NCI-H446 (cell line): ENCODE data around the gene CNIH2.

Experiments used
- DNase-seq, 2 experiments: peaks; one replicate each; lab custom pipeline; 2025; lab: John Stamatoyannopoulos, UW

The CNIH2 gene

DNA sequence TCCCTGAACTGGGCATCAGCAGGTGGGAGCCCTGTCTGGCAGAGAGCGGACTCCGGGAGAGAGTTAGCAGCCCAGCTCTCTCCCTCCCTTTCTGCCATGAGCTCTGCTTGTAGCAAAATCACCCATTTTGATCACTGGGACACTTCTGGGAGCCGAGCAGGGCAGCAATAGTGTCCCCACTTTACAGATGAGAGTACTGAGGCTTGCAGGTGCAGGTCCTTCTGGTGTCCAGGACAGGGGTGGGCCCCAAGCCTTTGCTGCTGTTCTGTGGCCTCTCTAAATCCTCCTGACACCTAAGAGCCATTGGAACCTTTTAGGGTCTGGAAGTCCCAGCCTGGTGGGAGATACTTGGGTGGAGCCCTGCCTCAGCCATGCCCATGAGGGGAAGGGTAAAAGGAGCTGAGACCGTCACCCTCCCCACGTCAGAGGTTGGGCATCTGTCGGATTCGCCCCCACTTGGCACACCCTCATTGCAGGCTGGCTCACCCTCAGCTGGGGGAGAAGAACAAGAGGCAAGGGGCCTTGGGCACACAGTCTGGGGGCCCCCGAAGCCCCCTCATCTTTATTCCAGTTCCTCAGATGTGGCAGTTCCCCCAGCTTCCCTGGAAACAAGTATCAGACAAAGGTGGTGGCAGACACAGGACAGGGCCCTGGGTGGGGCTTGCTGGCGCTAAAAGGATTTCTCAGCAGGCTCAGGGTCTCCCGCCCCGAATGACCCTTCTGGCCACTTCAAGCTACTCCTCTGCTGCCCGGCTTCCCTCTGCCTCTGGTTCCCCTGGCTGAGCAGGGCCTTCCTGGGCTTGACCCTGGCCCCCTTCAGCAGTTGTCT, 53.8 kb downstream of the CNIH2 start:
- no peak for DNase-seq

DNA sequence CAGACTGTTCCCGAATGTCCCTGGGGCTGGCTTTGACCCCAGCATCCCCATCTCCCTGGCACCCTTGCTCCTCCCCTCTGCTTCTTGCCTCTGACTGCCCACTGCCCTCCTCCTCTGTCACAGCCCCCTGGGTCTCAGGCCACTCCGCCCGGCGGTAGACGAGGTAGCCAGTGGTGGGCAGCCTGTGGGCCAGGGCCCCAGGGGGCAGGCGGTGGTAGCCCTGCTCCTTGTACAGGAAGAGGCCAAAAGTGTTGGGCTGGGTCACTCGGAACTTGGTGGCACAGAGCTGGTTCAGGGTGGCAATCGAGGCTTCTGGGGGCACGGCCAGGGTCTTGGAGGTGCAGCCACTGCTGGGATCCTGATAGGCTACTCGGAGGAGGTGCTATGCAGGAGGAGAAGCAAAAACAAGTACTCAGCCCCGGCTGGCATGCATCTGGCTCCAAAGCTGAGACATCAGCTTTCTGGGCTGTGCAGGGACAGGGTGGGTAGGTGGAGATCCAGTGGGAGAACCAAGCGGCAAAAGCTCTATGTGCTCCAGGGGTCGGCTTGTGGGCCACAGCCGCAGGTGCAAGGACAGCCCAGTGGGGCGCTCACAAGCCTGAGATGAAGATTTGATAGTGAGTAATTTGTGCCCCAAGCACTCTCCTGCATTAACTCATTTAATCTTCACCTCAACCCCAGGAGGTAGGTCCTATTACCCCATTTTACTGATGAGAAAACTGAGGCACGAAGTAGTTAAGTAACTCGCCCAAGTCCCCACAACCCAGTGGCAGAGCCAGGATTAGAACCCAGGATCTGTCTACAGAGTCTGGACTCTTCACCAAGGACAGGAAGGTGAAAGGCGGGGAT, 54.6 kb downstream of the CNIH2 start:
- no peak for DNase-seq

GRCh38 chr11:66333220-66333877, 55.4 kb downstream of the CNIH2 start:
- DNase-seq = no peak
